IPS DF 4.7 (cell line): ENCODE results near the gene MAP3K5.
"Not testable (repeated sequence)": the region's sequence is repeated elsewhere in the genome, so short reads cannot be mapped to it uniquely, and the experiment has no call there.

Source experiments
- DNase-seq: peaks from one replicate; pipeline ENCODE4 v3.0.0-alpha.2; 2013; ENCODE audit warnings: low spot score; ENCODE audit errors: extremely low read depth

Gene MAP3K5

DNA sequence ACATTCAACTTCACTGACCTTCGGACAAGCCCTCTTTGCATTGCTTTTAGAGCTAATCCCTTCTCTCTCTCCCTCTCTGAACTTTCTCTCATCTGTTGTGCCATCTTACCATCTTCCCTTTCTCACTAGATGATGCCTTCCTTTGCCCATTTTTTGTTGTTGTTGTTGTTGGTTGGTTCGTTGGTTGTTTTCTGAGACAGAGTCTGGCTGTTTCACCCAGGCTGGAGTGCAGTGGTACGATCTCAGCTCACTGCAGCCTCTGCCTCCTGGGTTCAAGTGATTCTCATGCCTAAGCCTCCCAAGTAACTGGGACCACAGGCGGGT is 18.8 kb downstream of the MAP3K5 start:
- no peak for DNase-seq

DNA sequence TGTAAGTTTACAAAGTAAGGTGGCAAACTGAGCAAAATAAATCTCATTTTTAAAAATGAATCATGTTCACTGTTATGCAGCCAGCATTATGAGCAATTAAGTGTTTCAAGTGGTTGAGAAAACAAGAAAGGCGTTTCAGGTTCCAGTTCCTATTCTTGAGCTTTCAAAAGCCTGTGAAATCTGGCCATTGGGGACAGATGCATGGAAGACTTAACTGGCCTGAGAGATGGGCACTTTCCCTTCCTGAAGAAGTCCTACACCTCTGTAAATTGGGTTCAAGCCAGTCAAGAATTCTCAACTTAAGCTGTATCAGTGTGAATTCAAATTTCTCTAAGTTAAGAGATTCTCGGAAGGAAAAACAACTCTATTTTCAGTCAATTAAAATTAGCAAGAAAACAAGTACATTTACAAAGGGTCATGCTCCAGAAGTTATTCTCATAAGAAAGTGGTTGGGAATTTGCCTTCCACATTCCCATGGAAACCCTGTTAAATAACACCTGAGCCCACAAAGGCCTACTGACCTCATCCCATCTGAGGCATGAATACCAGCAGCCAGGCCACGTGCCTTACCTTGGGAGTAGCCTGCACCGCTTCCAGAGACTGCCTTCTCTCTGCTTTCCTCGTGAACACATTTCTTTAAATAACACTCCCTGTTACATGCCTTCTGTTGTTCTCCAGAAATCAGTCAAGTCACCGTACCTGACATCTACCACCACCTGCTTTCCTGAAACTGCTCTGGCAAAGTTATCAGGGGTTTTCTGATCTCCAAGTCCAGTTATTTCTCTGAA is 19.4 kb downstream of the MAP3K5 start:
- DNase-seq, result no peak

DNA sequence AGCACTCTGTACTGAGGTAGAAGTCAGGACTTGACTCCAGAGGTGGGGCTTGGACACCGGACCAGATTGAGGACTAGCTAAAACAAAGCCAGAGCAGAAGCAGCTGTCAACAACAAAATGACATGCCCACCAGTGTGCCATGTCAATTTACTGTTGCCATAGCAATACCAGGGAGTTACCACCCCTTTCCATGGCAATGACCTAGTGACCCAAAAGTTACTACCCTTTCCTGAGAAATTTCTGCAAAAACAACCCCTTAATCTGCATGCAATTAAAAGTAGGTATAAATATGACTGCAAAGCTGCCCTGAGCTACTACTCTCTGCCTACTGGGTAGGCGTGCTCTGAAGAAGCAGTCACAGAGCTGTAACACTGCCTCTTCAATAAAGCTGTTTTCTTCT is 21.0 kb downstream of the MAP3K5 start:
- no peak for DNase-seq

DNA sequence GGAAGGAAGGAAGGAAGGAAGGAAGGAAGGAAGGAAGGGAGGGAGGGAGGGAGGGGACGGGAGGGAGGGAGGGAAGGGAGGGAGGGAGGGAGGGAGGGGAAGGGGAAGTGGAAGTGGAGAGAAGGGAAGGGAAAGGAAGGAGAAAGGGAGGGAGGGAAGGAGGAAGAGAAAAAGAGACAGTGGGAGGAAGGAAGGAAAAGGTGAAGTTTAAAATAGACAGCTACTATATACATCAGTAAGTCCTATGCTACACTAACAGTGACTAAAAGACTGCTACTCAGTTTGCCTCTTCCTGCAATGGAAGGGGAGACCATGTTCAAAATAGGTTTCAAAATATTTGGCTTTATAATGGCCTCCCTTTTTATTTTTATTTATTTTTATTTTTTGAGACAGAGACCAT is 22.5 kb downstream of the MAP3K5 start:
- DNase-seq, result no peak

DNA sequence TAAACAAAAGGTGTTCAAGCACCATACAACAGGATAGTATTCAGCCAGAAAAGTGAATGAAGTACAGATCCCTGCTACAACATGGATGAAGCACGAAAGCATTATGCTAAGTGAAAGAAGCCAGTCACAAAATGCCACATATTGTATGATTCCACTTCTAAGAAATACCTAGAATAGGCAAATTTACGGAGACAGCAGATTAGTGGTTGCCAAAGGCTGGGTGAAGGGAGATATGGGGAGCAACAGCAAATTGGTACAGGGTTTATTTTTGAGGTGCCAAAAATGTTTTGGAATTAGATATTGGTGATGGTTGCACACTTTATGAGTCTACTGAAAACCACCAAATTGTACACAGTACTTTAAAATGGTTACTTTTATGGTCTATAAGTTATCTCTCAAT is 23.2 kb downstream of the MAP3K5 start:
- no peak for DNase-seq

DNA sequence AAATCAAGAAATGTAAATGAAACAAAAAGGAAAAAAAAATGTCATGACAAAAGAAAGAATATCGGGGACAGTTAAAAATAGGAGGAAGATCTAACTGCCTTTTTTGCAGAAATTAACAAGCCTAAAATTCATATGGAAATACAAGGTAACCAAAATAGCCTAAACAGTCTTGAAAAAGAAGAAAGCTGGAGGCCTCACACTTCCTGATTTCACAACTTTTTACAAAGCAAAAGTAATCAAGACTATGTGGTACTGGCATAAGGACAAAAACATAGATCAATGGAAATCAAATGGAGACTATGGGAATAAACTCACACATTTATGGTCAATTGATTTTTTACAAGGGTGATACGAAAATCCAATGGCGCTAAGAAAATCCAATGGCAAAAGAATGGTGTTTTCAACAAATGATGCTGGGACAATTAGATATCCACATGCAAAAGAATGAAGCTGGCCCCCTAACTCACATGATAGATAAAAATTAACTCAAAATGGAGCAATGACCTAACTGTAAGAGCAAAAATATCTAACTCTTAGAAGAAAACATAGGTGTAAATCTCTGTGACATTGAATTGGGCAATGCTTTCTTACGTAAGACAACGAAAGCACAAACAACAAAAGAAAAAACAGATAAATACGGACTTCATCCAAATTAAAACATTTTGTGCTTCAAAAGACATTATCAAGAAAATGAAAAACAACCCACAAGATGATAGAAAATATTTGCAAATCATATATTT is 24.5 kb downstream of the MAP3K5 start:
- no peak for DNase-seq

DNA sequence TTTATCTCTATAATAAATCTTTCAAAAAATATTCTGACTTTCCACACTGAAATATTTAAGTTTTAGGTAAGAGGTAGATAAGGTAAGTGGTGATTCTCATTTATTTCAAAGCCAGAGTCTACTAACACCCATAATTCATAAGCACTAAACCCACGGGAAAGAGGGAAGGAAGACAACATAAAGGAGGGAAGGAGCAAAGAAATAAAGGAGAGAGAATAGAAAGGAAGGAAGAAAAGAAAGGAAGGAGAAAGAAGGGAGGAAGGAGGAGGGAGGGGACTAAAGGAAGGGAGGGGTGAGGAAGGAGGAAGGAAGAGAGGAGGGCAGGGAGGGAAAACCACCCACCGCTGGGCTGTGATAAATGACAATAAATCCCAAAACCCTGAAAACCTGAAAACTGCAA is 25.2 kb downstream of the MAP3K5 start:
- no peak for DNase-seq

DNA sequence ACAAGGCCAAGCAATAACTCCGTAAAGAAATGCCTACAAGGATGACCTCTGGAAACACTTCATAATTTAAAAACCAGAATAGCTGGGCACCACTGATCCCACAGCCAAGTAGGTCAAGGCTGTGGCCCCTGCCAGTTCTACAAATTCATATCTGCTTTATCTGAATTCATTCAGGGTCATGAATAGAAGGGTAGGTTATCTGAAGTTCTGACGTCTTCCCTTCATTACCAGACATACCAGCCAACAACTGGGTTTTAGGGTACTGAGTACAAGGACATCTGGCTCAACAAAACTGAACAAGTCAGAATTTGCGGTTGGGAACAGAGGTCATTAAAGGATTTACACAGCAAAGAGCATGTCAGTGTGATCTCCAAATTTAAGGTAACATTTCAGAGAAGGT is 26.0 kb downstream of the MAP3K5 start:
- DNase-seq, result no peak

DNA sequence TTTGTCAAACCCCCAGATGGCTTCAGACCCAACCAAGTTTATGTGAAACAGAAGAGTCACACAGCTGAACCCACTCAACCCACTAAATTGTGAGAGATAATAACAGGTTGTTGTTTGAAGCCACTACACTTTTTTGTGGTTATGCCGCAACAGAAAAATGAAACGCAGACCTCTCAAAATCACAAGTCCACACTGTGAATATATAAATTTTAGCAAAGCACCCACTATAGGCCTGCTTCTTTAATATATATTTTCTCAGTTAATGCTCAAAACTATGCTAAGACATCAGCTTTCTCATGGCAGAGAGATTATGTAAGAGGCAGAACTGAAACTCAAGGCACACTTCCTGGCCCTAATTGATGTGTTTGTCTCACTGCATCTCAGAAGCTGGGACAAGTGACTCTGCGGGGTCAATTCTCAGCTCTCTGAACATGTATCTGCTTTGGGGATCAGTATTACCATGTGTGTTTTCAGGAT is 27.7 kb downstream of the MAP3K5 start:
- no peak for DNase-seq

DNA sequence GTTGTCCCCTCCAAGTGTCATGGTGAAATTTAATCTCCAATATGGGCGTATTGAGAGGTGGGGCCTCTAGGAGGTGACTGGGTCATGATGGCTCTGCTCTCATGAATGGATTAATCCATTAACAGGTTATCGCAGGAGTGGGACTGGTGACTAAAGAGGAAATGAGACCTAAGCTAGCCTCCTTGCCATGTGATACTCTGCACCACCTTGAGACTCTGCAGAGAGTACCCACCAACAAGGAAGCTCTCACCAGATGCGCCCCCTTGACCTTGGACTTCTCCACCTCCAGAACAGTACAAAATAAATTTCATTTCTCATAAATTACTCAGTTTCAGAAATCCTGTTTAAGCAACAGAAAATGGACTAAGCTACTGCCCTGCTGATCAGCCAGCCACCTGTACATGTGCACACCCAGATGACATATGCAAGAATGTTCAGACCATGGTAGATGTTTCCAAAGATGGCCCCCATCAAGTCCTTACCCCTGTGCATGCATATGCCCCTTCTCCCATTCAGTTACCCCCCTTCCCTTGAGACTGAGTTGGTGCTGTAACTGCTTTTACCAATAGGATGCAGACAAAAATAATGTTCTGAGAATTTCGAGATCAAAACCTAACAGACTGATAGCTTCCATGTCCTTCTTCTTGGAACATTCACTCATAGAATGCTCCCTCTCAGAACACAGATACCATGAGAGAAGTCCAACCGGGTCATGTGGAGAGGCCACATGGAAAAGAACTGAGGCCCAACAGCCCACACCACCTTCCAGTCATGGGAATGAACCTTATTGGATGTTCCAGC is 28.4 kb downstream of the MAP3K5 start:
- DNase-seq, result no peak

DNA sequence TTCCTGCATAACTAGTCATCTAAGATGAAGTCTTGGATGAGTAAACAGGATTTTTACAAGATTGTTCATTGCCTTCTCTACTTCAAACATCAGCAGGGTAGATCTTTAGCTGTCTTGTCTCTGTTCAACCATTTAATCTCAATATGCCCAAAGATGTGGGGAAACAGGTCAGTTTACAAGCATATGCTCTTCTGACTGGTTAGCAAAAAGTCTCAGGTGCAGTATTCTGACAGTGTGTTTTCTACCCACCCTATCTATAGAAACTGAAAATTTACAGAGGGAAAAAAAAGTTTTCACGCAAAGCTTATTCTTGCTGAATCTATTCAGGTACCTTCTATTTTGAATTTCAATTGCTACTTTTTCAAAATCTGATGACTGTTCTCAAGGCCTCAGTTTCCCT is 29.0 kb downstream of the MAP3K5 start:
- DNase-seq, result no peak

DNA sequence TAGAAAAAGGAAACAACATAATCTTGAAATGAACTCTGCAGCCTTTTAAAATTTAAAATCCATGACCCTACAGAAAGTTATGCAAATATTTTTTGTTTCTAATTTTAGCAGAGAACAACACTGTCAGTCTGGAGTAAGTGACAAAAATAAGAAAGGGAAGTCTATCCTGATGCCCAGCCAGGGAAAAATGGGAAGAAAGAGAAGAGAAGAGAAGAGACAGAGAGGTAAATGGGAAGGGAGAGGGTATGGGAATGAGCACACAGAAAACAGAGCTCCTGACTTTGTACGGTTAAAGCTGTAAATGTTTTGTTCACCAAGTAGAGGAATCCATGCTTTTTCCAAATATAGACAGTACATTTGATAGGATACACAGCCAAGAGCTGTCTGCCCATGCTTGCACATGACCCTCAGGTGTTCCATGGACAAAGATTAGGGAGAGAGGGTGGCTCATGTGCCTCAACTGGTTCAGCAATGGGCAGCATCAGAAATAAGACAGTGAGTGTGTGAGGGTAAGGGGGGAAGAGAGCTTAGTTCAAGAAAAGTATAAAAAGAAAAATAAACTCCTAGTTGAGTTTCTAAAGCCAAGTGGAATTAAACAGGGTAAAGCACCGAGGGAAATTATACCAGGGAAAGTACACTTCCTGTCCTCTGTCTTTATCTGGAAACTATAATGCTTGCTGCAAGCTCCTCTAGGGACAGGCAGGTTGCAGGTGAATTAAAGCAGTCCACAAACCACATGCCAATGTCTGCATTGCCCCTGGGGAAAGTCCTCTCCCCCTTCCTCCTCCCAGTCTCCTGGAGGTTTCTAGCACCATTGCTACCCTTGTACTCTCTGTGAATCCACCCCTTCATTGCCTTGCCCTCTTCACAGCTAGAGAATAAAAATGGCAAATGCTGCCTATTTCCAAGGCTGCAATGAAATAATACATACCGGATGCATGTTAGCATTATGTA is 30.0 kb downstream of the MAP3K5 start:
- no peak for DNase-seq

DNA sequence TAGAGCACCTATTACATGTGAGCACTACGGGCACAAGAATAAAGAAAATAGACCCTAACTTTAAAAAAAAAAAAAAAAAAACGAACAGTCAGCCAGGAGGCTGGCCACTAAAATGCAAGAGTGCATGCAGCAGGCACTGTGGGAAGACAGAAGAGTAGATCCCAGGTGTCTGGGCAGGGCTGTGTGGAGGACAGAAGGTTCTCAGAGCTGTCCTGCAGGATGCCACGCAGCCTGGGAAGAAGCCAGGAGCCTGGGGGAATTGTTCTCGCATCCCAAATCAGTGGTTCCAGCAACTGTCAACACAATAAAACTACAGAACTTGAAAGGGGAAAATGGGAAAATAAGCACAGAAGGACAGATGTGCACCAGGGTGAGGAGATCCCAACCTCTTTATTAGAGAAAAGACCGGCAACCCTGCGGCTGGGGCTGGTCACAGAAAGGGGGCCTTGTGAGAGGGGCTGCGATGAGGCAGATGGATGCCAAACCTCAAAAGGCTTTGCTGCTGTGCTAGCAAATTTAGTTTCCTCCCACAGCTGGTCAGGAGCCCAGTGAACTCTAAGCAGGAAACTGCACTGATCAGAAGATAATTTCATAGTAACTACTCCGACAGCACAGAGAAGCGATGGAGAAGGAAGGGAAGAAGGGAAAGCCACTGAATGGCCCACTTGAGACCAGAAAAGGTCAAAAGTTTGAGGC is 30.9 kb downstream of the MAP3K5 start:
- DNase-seq, result no peak

DNA sequence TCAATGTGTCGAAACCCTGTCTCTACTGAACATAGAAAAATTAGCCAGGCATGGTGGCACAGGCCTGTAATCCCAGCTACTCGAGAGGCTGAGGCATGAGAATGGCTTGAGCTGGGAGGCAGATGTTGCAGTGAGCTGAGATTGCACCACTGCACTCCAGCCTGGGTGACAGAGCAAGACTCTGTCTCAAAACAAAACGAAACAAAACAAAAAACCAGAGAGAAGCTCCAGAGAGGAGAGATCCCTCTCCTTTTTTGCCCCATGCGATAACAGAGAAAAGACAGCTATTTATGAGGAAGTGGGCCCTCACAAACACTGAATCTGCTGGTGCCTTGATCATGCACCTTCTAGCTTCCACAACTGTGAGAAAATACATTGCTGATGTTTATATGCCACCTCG is 31.5 kb downstream of the MAP3K5 start:
- DNase-seq, result not testable (repeated sequence)

DNA sequence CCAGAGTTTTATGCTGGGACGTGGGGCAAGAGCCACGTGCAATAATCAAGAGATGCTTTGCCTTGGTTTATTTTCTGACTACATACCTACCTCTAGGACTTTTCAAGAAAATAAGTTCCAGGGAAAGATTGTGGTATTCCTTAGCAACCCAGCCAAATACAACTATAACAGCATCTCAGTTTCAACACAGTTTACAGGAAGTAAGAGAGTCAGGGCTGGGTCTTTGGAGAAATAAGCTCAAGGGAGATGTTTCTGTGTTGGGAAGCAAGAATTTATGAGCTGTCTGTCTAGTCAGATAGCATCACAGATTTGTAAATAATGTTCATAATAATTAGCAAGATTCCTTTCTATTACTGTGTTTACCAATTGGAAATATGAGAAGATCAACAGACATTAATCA is 35.1 kb downstream of the MAP3K5 start:
- no peak for DNase-seq

DNA sequence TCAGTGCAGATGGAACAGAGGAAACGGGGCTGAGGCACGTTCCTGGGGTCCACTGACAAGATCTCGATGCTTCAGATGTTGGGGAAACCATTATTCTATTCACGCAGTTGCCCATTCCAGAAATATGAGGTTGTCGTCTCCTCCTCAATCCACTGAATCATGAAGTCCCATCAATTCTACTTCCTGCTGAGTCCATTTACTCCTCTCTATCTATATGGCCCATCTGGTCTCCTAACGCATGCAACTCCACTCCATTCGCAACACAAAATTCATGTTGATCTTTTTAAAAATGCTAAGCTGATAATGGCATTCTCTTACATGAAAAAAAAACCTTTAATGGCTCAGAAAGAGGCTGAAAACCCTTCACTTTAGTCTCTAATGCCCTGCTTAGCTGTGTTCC is 37.5 kb downstream of the MAP3K5 start:
- no peak for DNase-seq

DNA sequence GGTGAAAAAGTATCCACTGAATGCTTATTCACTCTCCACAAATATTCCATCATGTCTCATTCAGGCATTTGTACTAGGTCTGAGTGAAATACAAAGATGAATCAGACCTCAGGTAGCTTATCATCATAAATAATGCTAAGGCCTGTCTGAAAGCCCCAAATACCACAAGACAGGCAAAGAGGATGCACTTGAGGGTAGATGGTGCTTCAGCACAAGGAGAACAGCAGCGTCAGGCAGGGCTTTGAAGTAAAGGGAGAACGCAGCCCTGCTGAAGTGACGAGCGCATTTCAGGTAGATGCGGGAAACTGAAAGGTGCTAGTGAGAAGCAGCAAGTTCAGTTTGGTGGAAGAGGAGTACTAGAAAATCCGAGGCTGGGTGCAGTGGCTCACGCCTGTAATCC is 38.7 kb downstream of the MAP3K5 start:
- DNase-seq, result no peak

DNA sequence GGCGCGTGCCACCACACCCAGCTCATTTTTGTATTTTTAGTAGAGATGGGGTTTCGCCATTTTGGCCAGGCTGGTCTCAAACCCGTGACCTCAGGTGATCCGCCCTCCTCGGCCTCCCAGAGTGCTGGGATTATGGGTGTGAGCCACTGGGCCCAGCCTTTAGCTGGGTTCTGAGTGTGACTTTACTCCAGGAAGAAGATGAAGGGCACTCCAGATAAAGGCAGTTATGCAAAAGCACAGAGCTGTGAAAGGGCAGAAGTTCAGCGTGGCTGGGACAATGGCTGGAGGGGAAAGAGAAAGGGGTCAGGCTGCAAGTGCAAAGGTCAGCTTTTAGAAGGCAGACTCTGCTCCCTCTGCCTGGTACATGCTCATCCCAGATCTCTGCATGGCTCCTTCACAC is 39.7 kb downstream of the MAP3K5 start:
- no peak for DNase-seq

DNA sequence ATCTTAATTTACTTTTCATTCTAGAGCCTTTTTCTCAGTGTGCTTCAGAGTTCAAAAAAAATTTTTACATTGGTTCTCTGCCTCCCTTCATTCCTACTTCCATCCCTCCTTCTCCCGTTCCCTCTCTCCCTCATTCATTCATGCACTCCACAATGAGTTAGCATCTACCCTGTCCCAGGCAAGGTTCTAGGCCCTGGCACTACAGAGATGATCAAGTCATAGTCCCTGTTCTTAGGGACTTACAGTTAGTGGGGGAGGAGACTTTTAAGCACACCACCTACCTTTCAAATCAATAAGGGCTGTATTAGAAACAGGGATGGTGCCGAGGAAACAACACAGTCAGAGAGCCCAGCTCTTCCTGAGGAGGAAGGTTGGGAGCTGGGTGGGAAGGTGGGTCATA is 40.3 kb downstream of the MAP3K5 start:
- DNase-seq, result no peak

DNA sequence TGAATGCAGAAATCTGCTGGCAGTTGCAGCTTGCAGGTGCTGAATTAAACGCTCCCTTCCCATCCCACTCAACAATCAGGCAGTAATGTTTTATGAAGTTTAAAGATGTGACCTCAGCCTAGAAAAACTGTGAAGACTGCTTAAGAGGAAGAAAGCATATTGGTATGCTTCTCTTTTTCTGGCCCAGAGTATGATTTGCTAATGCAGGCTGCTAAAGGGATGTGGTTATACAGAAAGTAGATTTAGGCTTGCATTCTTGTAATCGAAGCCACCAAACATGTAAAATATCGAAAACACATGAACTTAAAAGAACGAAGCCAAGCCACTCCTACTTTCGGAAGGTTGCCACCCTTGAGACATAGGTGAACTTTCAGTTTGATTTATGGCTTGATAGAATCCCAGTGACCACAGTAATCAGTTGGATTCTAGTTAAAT is 40.7 kb downstream of the MAP3K5 start:
- DNase-seq, result no peak
